Activated B cell treated with CpG ODN at 0.5 μM for 24 hours (primary cell): Measurements from ENCODE around the gene ABCB6. TPM values are rescaled to one million over a fixed set of nuclear protein-coding genes. Genes with fewer than 3 reads are reported as not detected.

Source experiments
- ATAC-seq: fragments of 200-7000 bp; cut with Tn5 transposase; one replicate; pipeline ENCODE4 v1.10.0; 2021; ENCODE audit warnings: low read depth, mild to moderate bottlenecking, moderate library complexity
- CTCF ChIA-PET: fragments of 350-600 bp; sonication (Branson Sonifier 250); formaldehyde crosslinking; loops from one replicate; lab custom pipeline; 2021; ENCODE audit warnings: antibody characterized with exemption; lab: Charles Lee
- POLR2A ChIA-PET: fragments of 350-600 bp; sonication (Branson Sonifier 250); formaldehyde crosslinking; loops from one replicate; lab custom pipeline; 2021; ENCODE audit warnings: antibody characterized with exemption; lab: Charles Lee
- DNase-seq: peaks from one replicate; pipeline ENCODE4 v3.0.0; 2022
- H3K27ac Mint-ChIP-seq: one replicate; pipeline ENCODE4 v1.8.0; 2020; ENCODE audit warnings: mixed read lengths
- H3K27me3 Mint-ChIP-seq: one replicate; pipeline ENCODE4 v1.8.0; 2021; ENCODE audit warnings: mixed read lengths
- H3K36me3 Mint-ChIP-seq: one replicate; pipeline ENCODE4 v1.8.0; 2021; ENCODE audit warnings: low read depth, mixed read lengths
- H3K4me1 Mint-ChIP-seq: one replicate; pipeline ENCODE4 v1.8.0; 2021; ENCODE audit warnings: mixed read lengths
- H3K4me3 Mint-ChIP-seq: one replicate; pipeline ENCODE4 v1.8.0; 2020; ENCODE audit warnings: mild to moderate bottlenecking, mixed read lengths
- H3K9me3 Mint-ChIP-seq: one replicate; pipeline ENCODE4 v1.8.0; 2020; ENCODE audit warnings: mixed read lengths
- CTCF ChIP-seq: fragments of 200-600 bp; IDR thresholded peaks from one replicate; pipeline ENCODE4 v1.8.0; 2022; ENCODE audit warnings: antibody characterized with exemption, mild to moderate bottlenecking
- intact Hi-C: fragments of 100-400 bp; cut with micrococcal nuclease; formaldehyde crosslinking; loops from one replicate; pipeline ENCODE4 v1.15.1; 2024
- total RNA-seq: library from RNA; stranded (reverse); gene quantifications from 2 replicates; pipeline ENCODE4 v1.2.3, GENCODE V29; 2022

The ABCB6 gene
- total RNA-seq, 1 donor from 2014 or later: 16.6 TPM

- H3K4me1 Mint-ChIP-seq: peaks cover 3% of the 10 kb centered on the region
- no peaks in the 10 kb centered on the region for H3K27me3 Mint-ChIP-seq
- H3K4me3 Mint-ChIP-seq: no peak overlapping the region
- intact Hi-C loops: no loop called here
- no peak for DNase-seq
- H3K27ac Mint-ChIP-seq: no peak overlapping the region
- no peak for ATAC-seq
- POLR2A ChIA-PET: no interaction called here
- no peak for TF ChIP-seq CTCF
- no peaks in the 10 kb centered on the region for H3K9me3 Mint-ChIP-seq
- peaks cover 37% of the 10 kb centered on the region for H3K36me3 Mint-ChIP-seq
- CTCF ChIA-PET: interaction anchor here (1.0 kb wide), 1 partner anchor 46 kb away, joined by 3 read pairs; no protein-coding TSS in a partner anchor
Observed at GRCh38 chr2:219168932-219169331, 49.8 kb downstream of the ABCB6 start.

GRCh38 chr2:219168526-219168925 is 50.2 kb downstream of the ABCB6 start:
- Mint-ChIP-seq H3K9me3 (no peaks in the 10 kb centered on the region), H3K4me1 (no peaks in the 10 kb centered on the region), H3K27ac (no peak overlapping the region), H3K36me3 (peaks cover 34% of the 10 kb centered on the region), H3K4me3 (no peak overlapping the region), H3K27me3 (no peaks in the 10 kb centered on the region)
- intact Hi-C loops: no loop called here
- ChIA-PET POLR2A (no interaction called here), CTCF (no interaction called here)
- no peak for ATAC-seq
- TF ChIP-seq CTCF: no peak
- DNase-seq: no peak

- DNase-seq (no peak), ATAC-seq (no peak)
- Mint-ChIP-seq H3K4me3 (no peak overlapping the region), H3K4me1 (no peaks in the 10 kb centered on the region), H3K27me3 (no peaks in the 10 kb centered on the region), H3K9me3 (no peaks in the 10 kb centered on the region), H3K36me3 (peaks cover 30% of the 10 kb centered on the region), H3K27ac (no peak overlapping the region)
- intact Hi-C loops: no loop called here
- no peak for TF ChIP-seq CTCF
- POLR2A ChIA-PET: no interaction called here
- CTCF ChIA-PET: no interaction called here
Observed at GRCh38 chr2:219167997-219168396, 50.8 kb downstream of the ABCB6 start.

- ATAC-seq: no peak
- ChIA-PET CTCF (interaction anchor here (1.3 kb wide), 1 partner anchor 46 kb away, joined by 3 read pairs; no protein-coding TSS in a partner anchor), POLR2A (interaction anchor here (1.4 kb wide), 1 partner anchor 11 kb away, joined by 4 read pairs; no protein-coding TSS in a partner anchor)
- Mint-ChIP-seq H3K4me1 (peaks cover 9% of the 10 kb centered on the region), H3K4me3 (no peak overlapping the region), H3K9me3 (no peaks in the 10 kb centered on the region), H3K27me3 (no peaks in the 10 kb centered on the region), H3K36me3 (peaks cover 10% of the 10 kb centered on the region), H3K27ac (no peak overlapping the region)
- DNase-seq: no peak
- TF ChIP-seq CTCF: no peak
- intact Hi-C loops: no loop called here
Observed at GRCh38 chr2:219165058-219165911, 53.5 kb downstream of the ABCB6 start.

GRCh38 chr2:219163156-219163555 is 55.6 kb downstream of the ABCB6 start:
- DNase-seq: no peak
- Mint-ChIP-seq H3K4me1 (peaks cover 16% of the 10 kb centered on the region), H3K9me3 (no peaks in the 10 kb centered on the region), H3K27ac (no peak overlapping the region), H3K4me3 (no peak overlapping the region), H3K27me3 (no peaks in the 10 kb centered on the region), H3K36me3 (peaks cover 14% of the 10 kb centered on the region)
- intact Hi-C loops: loop anchor here (5.0 kb wide), 1 partner anchor 266 kb away; no protein-coding TSS in a partner anchor
- TF ChIP-seq CTCF: no peak
- POLR2A ChIA-PET: no interaction called here
- CTCF ChIA-PET: interaction anchor here (1.3 kb wide), 1 partner anchor 132 kb away, joined by 3 read pairs; no protein-coding TSS in a partner anchor
- ATAC-seq: no peak
